GM23248 (cell line): ENCODE measurements around the gene EFNA1. TPM values are rescaled to one million over a fixed set of nuclear protein-coding genes. Genes with fewer than 3 reads are reported as not detected.

Source experiments
- DNase-seq: peaks from one replicate; pipeline ENCODE4 v3.0.0-alpha.2; 2015
- H2AFZ ChIP-seq: fragments of 200-600 bp; sonication (generic); 2 replicates; pipeline ENCODE4 v1.6.1; 2016; ENCODE audit warnings: antibody characterized with exemption
- H3F3A ChIP-seq: fragments of 200-600 bp; sonication (generic); 2 replicates; pipeline ENCODE4 v1.6.1; 2016; ENCODE audit warnings: mild to moderate bottlenecking, antibody characterized with exemption, mixed run types; ENCODE audit not compliant: insufficient read depth
- H3K27ac ChIP-seq: fragments of 200-600 bp; sonication (generic); 2 replicates; pipeline ENCODE4 v1.5.1; 2016; ENCODE audit warnings: mild to moderate bottlenecking
- H3K27me3 ChIP-seq: fragments of 200-600 bp; sonication (generic); replicated peaks from 2 replicates; pipeline ENCODE4 v1.6.1; 2016; ENCODE audit warnings: mild to moderate bottlenecking; ENCODE audit not compliant: insufficient read depth
- H3K36me3 ChIP-seq: fragments of 200-600 bp; sonication (generic); 2 replicates; pipeline ENCODE4 v1.6.1; 2016; ENCODE audit warnings: low read depth, mild to moderate bottlenecking
- H3K4me1 ChIP-seq: fragments of 200-600 bp; sonication (generic); 2 replicates; pipeline ENCODE4 v1.6.1; 2016; ENCODE audit warnings: mild to moderate bottlenecking; ENCODE audit not compliant: insufficient read depth
- H3K4me2 ChIP-seq: fragments of 200-600 bp; sonication (generic); one replicate; pipeline ENCODE4 v1.6.1; 2016; ENCODE audit warnings: mild to moderate bottlenecking; ENCODE audit not compliant: unreplicated experiment
- H3K4me3 ChIP-seq: fragments of 200-600 bp; sonication (generic); 2 replicates; pipeline ENCODE4 v1.5.1; 2016; ENCODE audit warnings: mild to moderate bottlenecking
- H3K79me2 ChIP-seq: fragments of 200-600 bp; sonication (generic); 2 replicates; pipeline ENCODE4 v1.6.1; 2016; ENCODE audit warnings: mild to moderate bottlenecking; ENCODE audit not compliant: insufficient read depth
- H3K9ac ChIP-seq: fragments of 200-600 bp; sonication (generic); 2 replicates; pipeline ENCODE4 v1.6.1; 2016; ENCODE audit warnings: mild to moderate bottlenecking
- H3K9me2 ChIP-seq: fragments of 200-600 bp; sonication (generic); 2 replicates; pipeline ENCODE4 v1.6.1; 2016; ENCODE audit warnings: mixed run types, mild to moderate bottlenecking, moderate library complexity; ENCODE audit not compliant: insufficient read depth
- H3K9me3 ChIP-seq: fragments of 200-600 bp; sonication (generic); one replicate; pipeline ENCODE4 v1.6.1; 2017; ENCODE audit warnings: low read depth
- H4K20me1 ChIP-seq: fragments of 200-600 bp; sonication (generic); 2 replicates; pipeline ENCODE4 v1.6.0; 2016; ENCODE audit not compliant: insufficient read depth
- EZH2 ChIP-seq: fragments of 200-600 bp; sonication (generic); IDR thresholded peaks from 2 replicates; pipeline ENCODE4 v1.6.1; 2018; ENCODE audit warnings: antibody characterized with exemption, mild to moderate bottlenecking; ENCODE audit not compliant: insufficient read depth, poor library complexity, severe bottlenecking
- EZH2phosphoT487 ChIP-seq: fragments of 200-600 bp; sonication (generic); IDR thresholded peaks from 2 replicates; pipeline ENCODE4 v1.6.1; 2018; ENCODE audit warnings: antibody characterized with exemption, moderate library complexity, mild to moderate bottlenecking, low read depth; ENCODE audit not compliant: insufficient read depth
- WGBS, 2 experiments: methylation state at CpG; one replicate each; pipeline ENCODE4 v1.1.6; 2015 to 2017; ENCODE audit warnings: low lambda C conversion rate in 2 of 2, low coverage in 1 of 2; ENCODE audit errors: missing lambda C conversion rate in 2 of 2; 5-methylcytosine and 5-hydroxymethylcytosine counted together
- in situ Hi-C: fragments of 300-500 bp; cut with MboI; formaldehyde crosslinking; loops from 2 replicates; pipeline ENCODE4 v1.15.0; 2020
- polyA plus RNA-seq: library from polyadenylated mRNA; unstranded; fragments of >200 nt; fragmentation: Nextera tagmentation; extraction: Ambion mirVana; gene quantifications from 2 replicates; pipeline ENCODE4 v1.2.1, GENCODE V29; 2016
- total RNA-seq: library from RNA; depleted of rRNA; stranded (reverse); fragments of >200 nt; shearing (Covaris generic); gene quantifications from 2 replicates; pipeline ENCODE4 v1.2.3, GENCODE V29; 2014

Gene EFNA1
- total and polyA plus RNA-seq, 2 experiments from 2014 or later, result not detected

DNA sequence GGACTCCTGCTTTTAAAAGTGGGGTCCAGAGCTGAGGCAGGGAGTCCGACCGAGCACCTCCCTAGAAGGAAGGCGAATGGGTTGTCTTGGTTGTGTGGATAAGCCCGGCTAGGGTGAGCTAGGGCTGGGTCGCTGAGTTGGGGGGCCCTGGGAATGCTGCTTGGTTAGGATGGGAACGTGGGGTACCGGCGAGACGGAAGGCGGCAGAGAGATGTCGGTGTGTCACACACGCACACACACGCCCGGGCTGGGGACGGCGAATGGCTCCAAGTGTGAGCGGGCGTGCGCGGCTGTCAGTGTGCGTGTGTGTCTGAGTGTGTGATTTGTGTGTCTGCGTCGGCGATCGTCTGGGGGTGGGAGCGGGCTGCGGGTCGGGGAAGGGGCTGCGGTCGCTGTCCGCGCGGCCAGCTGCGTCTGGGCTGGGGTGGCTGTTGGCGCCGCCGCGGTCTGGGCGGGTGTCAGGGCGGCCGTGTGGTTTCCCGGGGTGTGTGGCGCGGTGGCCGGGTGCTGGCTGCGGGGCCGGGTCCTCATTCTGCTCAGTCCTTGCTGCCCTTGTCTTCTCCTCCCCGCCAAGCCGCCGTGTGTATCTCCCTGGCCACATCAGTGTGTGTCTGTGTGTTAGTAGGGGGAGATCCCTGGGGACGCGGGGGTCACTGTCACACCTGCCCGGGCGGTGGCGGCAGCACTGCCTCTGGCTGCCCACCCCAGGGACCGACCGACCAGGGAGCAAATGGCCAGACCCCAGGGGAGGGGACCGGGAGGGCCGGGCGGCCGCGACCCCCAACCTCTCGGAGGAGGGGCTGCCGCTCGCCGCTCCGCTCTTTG is 48.0 kb upstream of the EFNA1 start:
- Histone ChIP-seq H3K9ac (no peak overlapping the region), H3K36me3 (no peaks in the 10 kb centered on the region), H3K4me2 (peak overlapping the region; percentile 73), H2AFZ (no peak overlapping the region), H3K4me3 (no peak overlapping the region; the same call in 1 of the 2 replicates), H3K27me3 (peaks cover 49% of the 10 kb centered on the region), H3K79me2 (no peaks in the 10 kb centered on the region), H3K27ac (no peak overlapping the region), H3K9me2 (no peaks in the 10 kb centered on the region), H3F3A (peaks cover 7% of the 10 kb centered on the region), H4K20me1 (no peaks in the 10 kb centered on the region), H3K4me1 (peaks cover 5% of the 10 kb centered on the region; the same call in 1 of the 2 replicates), H3K9me3 (no peaks in the 10 kb centered on the region)
- peak; percentile 94 for TF ChIP-seq EZH2
- TF ChIP-seq EZH2phosphoT487, result peak; percentile 62; the same call in 1 of the 2 replicates
- in situ Hi-C loops, result no loop called here
- DNase-seq, result no peak
- WGBS, 2 experiments, result 1 to 2% methylated on average over 31 to 64 of the region's 67 CpGs

GRCh38 chr1:155080312-155081228 is 47.1 kb upstream of the EFNA1 start:
- in situ Hi-C loops, result no loop called here
- H3K9ac ChIP-seq, result no peak overlapping the region
- no peaks in the 10 kb centered on the region for H4K20me1 ChIP-seq
- H3K27me3 ChIP-seq, result peaks cover 49% of the 10 kb centered on the region
- H3K79me2 ChIP-seq, result no peaks in the 10 kb centered on the region
- H3K4me1 ChIP-seq, result peaks cover 5% of the 10 kb centered on the region; the same call in 1 of the 2 replicates
- H3K36me3 ChIP-seq, result no peaks in the 10 kb centered on the region
- H3K4me2 ChIP-seq, result no peak overlapping the region
- WGBS, 2 experiments, result 4 to 6% methylated on average over 25 to 67 of the region's 71 CpGs
- H3K9me3 ChIP-seq, result no peaks in the 10 kb centered on the region
- no peak overlapping the region for H3K27ac ChIP-seq
- H2AFZ ChIP-seq, result no peak overlapping the region
- H3F3A ChIP-seq, result peaks cover 7% of the 10 kb centered on the region
- H3K9me2 ChIP-seq, result no peaks in the 10 kb centered on the region
- H3K4me3 ChIP-seq, result no peak overlapping the region
- peak; percentile 47 for DNase-seq
- no peak for TF ChIP-seq EZH2phosphoT487

GRCh38 chr1:155081472-155082300 is 46.0 kb upstream of the EFNA1 start:
- in situ Hi-C loops, result no loop called here
- H2AFZ ChIP-seq, result peak overlapping the region; percentile 57
- peak overlapping the region; percentile 40 for H3K4me3 ChIP-seq
- peak; percentile 40 for DNase-seq
- H3K9ac ChIP-seq, result no peak overlapping the region
- H3K79me2 ChIP-seq, result no peaks in the 10 kb centered on the region
- no peak overlapping the region for H3K27ac ChIP-seq
- no peaks in the 10 kb centered on the region for H3K36me3 ChIP-seq
- WGBS, 2 experiments, result 2 to 3% methylated on average over 29 to 58 of the region's 68 CpGs
- H3F3A ChIP-seq, result peaks cover 7% of the 10 kb centered on the region
- H3K9me3 ChIP-seq, result no peaks in the 10 kb centered on the region
- H3K4me1 ChIP-seq, result peaks cover 5% of the 10 kb centered on the region; the same call in 1 of the 2 replicates
- peak; percentile 98 for TF ChIP-seq EZH2
- TF ChIP-seq EZH2phosphoT487, result no peak; the same call in 1 of the 2 replicates
- H3K9me2 ChIP-seq, result no peaks in the 10 kb centered on the region
- peaks cover 49% of the 10 kb centered on the region for H3K27me3 ChIP-seq
- peak overlapping the region; percentile 18 for H3K4me2 ChIP-seq
- H4K20me1 ChIP-seq, result no peaks in the 10 kb centered on the region
